B cell (primary cell): ENCODE measurements around the gene SLC35F3. TPM values are rescaled to one million over a fixed set of nuclear protein-coding genes. Genes with fewer than 3 reads are reported as not detected.

ENCODE experiments used
- ATAC-seq: fragments of 200-7000 bp; cut with Tn5 transposase; one replicate; pipeline ENCODE4 v1.10.0; 2021; ENCODE audit warnings: low read depth, mild to moderate bottlenecking, moderate number of reproducible peaks, moderate library complexity
- CTCF ChIA-PET: fragments of 350-600 bp; sonication (Branson Sonifier 250); formaldehyde crosslinking; loops from one replicate; lab custom pipeline; 2021; ENCODE audit warnings: antibody characterized with exemption, inconsistent platforms; lab: Charles Lee
- POLR2A ChIA-PET: fragments of 350-600 bp; sonication (Branson Sonifier 250); formaldehyde crosslinking; loops from one replicate; lab custom pipeline; 2021; ENCODE audit warnings: antibody characterized with exemption; lab: Charles Lee
- DNase-seq: peaks from one replicate; pipeline ENCODE4 v3.0.0; 2013
- H2AFZ ChIP-seq: 2 replicates; pipeline ENCODE4 v1.6.1; 2012; ENCODE audit warnings: mild to moderate bottlenecking, low read depth, low read length; ENCODE audit not compliant: insufficient read depth, poor library complexity, severe bottlenecking
- H3K27ac ChIP-seq, 2 donors: 1 replicate in 1 of 2; 2 replicates in 1 of 2; pipeline ENCODE4 v1.5.1; 2012 to 2013; ENCODE audit warnings: low read length in 2 of 2, mild to moderate bottlenecking in 2 of 2, moderate library complexity in 1 of 2
- H3K27me3 ChIP-seq, 4 experiments: fragments of 200-600 bp in 1 of 4; sonication (generic) in 1 of 4; replicated peaks in 1 of 4; 1 replicate in 2 of 4; 2 replicates in 2 of 4; pipeline versions ENCODE4 v1.6.1 to v1.7.0; 2013 to 2016; ENCODE audit warnings: low read length in 3 of 4, mild to moderate bottlenecking in 2 of 4, mixed read lengths in 1 of 4, moderate library complexity in 1 of 4; ENCODE audit not compliant: insufficient read depth in 4 of 4, control insufficient read depth in 3 of 4; ENCODE audit errors: control extremely low read depth in 1 of 4
- H3K36me3 ChIP-seq, 2 experiments: replicated peaks in 1 of 2; 1 replicate in 1 of 2; 2 replicates in 1 of 2; pipeline versions ENCODE4 v1.6.1 to v1.7.1; 2013; ENCODE audit warnings: low read length in 1 of 2; ENCODE audit not compliant: insufficient read depth in 2 of 2, control insufficient read depth in 1 of 2; ENCODE audit errors: control extremely low read depth in 1 of 2, extremely low read depth in 1 of 2
- H3K4me1 ChIP-seq, 2 donors: fragments of 200-600 bp in 1 of 2; sonication (generic) in 1 of 2; 1 replicate in 1 of 2; 2 replicates in 1 of 2; pipeline versions ENCODE4 v1.5.1 to v1.6.1; 2013 to 2017; ENCODE audit warnings: low read length in 2 of 2; ENCODE audit not compliant: control insufficient read depth in 2 of 2, insufficient read depth in 2 of 2
- H3K4me2 ChIP-seq: replicated peaks from 2 replicates; pipeline ENCODE3; 2012; ENCODE audit warnings: mild to moderate bottlenecking, low read depth, low read length; ENCODE audit not compliant: poor library complexity, severe bottlenecking
- H3K4me3 ChIP-seq, 5 experiments: fragments of 200-600 bp in 1 of 5; sonication (generic) in 1 of 5; 1 replicate in 3 of 5; 2 replicates in 2 of 5; pipeline versions ENCODE4 v1.5.1 to v1.7.0; 2011 to 2016; ENCODE audit warnings: low read length in 4 of 5, mild to moderate bottlenecking in 4 of 5, low read depth in 2 of 5, control low read depth in 1 of 5, moderate library complexity in 1 of 5; ENCODE audit not compliant: insufficient read depth in 1 of 5; ENCODE audit errors: control extremely low read depth in 1 of 5, extremely low read depth in 1 of 5
- H3K79me2 ChIP-seq: fragments of 200-600 bp; sonication (generic); one replicate; pipeline ENCODE4 v1.6.0; 2016; ENCODE audit warnings: low read length; ENCODE audit not compliant: control insufficient read depth, insufficient read depth
- H3K9ac ChIP-seq: fragments of 200-600 bp; sonication (generic); 2 replicates; pipeline ENCODE4 v1.6.1; 2017; ENCODE audit warnings: mild to moderate bottlenecking, low read length, moderate library complexity
- H3K9me3 ChIP-seq, 3 donors: one replicate each; pipeline versions ENCODE4 v1.6.1 to v1.7.1; 2013; ENCODE audit warnings: low read length in 2 of 3; ENCODE audit not compliant: control insufficient read depth in 2 of 3, insufficient read depth in 1 of 3; ENCODE audit errors: control extremely low read depth in 1 of 3
- H4K20me1 ChIP-seq: 2 replicates; pipeline ENCODE4 v1.6.0; 2012; ENCODE audit warnings: mild to moderate bottlenecking, low read length; ENCODE audit not compliant: insufficient read depth, control insufficient read depth, poor library complexity, severe bottlenecking
- H3K27ac Mint-ChIP-seq: one replicate; pipeline ENCODE4 v1.8.0; 2021; ENCODE audit warnings: mixed read lengths
- H3K27me3 Mint-ChIP-seq: one replicate; pipeline ENCODE4 v1.8.0; 2021; ENCODE audit warnings: mixed read lengths
- H3K4me1 Mint-ChIP-seq: one replicate; pipeline ENCODE4 v1.8.0; 2021; ENCODE audit warnings: mixed read lengths
- H3K4me3 Mint-ChIP-seq: one replicate; pipeline ENCODE4 v1.8.0; 2021; ENCODE audit warnings: mixed read lengths
- H3K9me3 Mint-ChIP-seq: one replicate; pipeline ENCODE4 v1.8.0; 2022; ENCODE audit warnings: mixed read lengths; ENCODE audit not compliant: insufficient read depth
- EZH2 ChIP-seq: IDR thresholded peaks from 2 replicates; pipeline ENCODE4 v1.6.1; 2012; ENCODE audit warnings: borderline replicate concordance, low read depth, mild to moderate bottlenecking, moderate library complexity, low read length; ENCODE audit not compliant: insufficient read depth, poor library complexity, severe bottlenecking
- WGBS: methylation state at CpG from one replicate; pipeline ENCODE4 v1.1.5; 2013; ENCODE audit warnings: missing lambda C conversion rate; ENCODE audit not compliant: insufficient coverage; 5-methylcytosine and 5-hydroxymethylcytosine counted together
- intact Hi-C: fragments of 100-400 bp; cut with micrococcal nuclease; formaldehyde crosslinking; loops from one replicate; pipeline ENCODE4 v1.10.0; 2022
- polyA plus RNA-seq: library from polyadenylated mRNA; depleted of rRNA; stranded (reverse); fragments of >200 nt; gene quantifications from 2 replicates; pipeline ENCODE4 v1.2.3, GENCODE V29; 2012
- total RNA-seq, 2 donors: library from RNA; stranded (reverse); fragments of 120-200 nt in 1 of 2; gene quantifications; 1 replicate in 1 of 2; 2 replicates in 1 of 2; pipeline versions ENCODE4 v1.2.3 to v1.2.4, GENCODE V29; 2013 to 2022
- TF ChIP-seq, protein P1 (sequence below): fragments of 200-600 bp; IDR thresholded peaks from one replicate; pipeline ENCODE4 v1.8.0; 2022; ENCODE audit warnings: antibody characterized with exemption, mild to moderate bottlenecking

SLC35F3 gene
- total and polyA plus RNA-seq, 2 donors (not counting 1 experiment from before 2014, with no cell fraction given) = not detected

- H2AFZ ChIP-seq = no peak overlapping the region
- no peak overlapping the region for H3K27ac Mint-ChIP-seq
- no peaks in the 10 kb centered on the region for H3K4me1 ChIP-seq
- H3K79me2 ChIP-seq = no peaks in the 10 kb centered on the region
- H3K27me3 ChIP-seq = peaks cover 0 to 3% (median 0%) of the 10 kb centered on the region in 4 experiments
- peaks cover 17% of the 10 kb centered on the region for H3K27me3 Mint-ChIP-seq
- H3K9me3 ChIP-seq = peaks cover 0 to 5% (median 0%) of the 10 kb centered on the region in 3 donors
- no peak overlapping the region for H3K4me3 Mint-ChIP-seq
- TF ChIP-seq, protein P1, sequence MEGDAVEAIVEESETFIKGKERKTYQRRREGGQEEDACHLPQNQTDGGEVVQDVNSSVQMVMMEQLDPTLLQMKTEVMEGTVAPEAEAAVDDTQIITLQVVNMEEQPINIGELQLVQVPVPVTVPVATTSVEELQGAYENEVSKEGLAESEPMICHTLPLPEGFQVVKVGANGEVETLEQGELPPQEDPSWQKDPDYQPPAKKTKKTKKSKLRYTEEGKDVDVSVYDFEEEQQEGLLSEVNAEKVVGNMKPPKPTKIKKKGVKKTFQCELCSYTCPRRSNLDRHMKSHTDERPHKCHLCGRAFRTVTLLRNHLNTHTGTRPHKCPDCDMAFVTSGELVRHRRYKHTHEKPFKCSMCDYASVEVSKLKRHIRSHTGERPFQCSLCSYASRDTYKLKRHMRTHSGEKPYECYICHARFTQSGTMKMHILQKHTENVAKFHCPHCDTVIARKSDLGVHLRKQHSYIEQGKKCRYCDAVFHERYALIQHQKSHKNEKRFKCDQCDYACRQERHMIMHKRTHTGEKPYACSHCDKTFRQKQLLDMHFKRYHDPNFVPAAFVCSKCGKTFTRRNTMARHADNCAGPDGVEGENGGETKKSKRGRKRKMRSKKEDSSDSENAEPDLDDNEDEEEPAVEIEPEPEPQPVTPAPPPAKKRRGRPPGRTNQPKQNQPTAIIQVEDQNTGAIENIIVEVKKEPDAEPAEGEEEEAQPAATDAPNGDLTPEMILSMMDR = no peak
- TF ChIP-seq EZH2 = no peak
- no peaks in the 10 kb centered on the region for H4K20me1 ChIP-seq
- no peaks in the 10 kb centered on the region for H3K4me1 Mint-ChIP-seq
- no peak overlapping the region for H3K4me2 ChIP-seq
- CTCF ChIA-PET = no interaction called here
- ATAC-seq (no peak), DNase-seq (no peak)
- H3K36me3 ChIP-seq = no peaks in the 10 kb centered on the region
- POLR2A ChIA-PET = no interaction called here
- intact Hi-C loops = no loop called here
- H3K4me3 ChIP-seq = no peak overlapping the region
- 90% methylated on average over 6 of the region's 6 CpGs for WGBS
- no peaks in the 10 kb centered on the region for H3K9me3 Mint-ChIP-seq
- no peak overlapping the region for H3K27ac ChIP-seq
- H3K9ac ChIP-seq = no peak overlapping the region
These were observed 94.4 kb downstream of the SLC35F3 start for GRCh38 chr1:233998891-233999290.

- H3K4me3 Mint-ChIP-seq = no peak overlapping the region
- TF ChIP-seq, protein P1 = no peak
- no peaks in the 10 kb centered on the region for H3K9me3 Mint-ChIP-seq
- 75% methylated on average over 5 of the region's 5 CpGs for WGBS
- ChIA-PET POLR2A (no interaction called here), CTCF (no interaction called here)
- H4K20me1 ChIP-seq = no peaks in the 10 kb centered on the region
- no peaks in the 10 kb centered on the region for H3K27me3 ChIP-seq
- no peak overlapping the region for H3K9ac ChIP-seq
- H3K4me2 ChIP-seq = no peak overlapping the region
- ATAC-seq (no peak), DNase-seq (no peak)
- H3K27ac ChIP-seq = no peak overlapping the region
- H3K36me3 ChIP-seq = no peaks in the 10 kb centered on the region
- H2AFZ ChIP-seq = no peak overlapping the region
- intact Hi-C loops = no loop called here
- no peaks in the 10 kb centered on the region for H3K4me1 ChIP-seq
- no peak overlapping the region for H3K27ac Mint-ChIP-seq
- peaks cover 0 to 5% (median 0%) of the 10 kb centered on the region in 3 donors for H3K9me3 ChIP-seq
- H3K4me3 ChIP-seq = no peak overlapping the region
- no peaks in the 10 kb centered on the region for H3K4me1 Mint-ChIP-seq
- H3K79me2 ChIP-seq = no peaks in the 10 kb centered on the region
- H3K27me3 Mint-ChIP-seq = peaks cover 19% of the 10 kb centered on the region
These were observed 96.1 kb downstream of the SLC35F3 start for GRCh38 chr1:234000557-234001041.
